ENCODE results near the gene METTL16. TPM values are rescaled to one million over a fixed set of nuclear protein-coding genes. Genes with fewer than 3 reads are reported as not detected.

Gene METTL16
- total and polyA plus RNA-seq, 9 of the 15 experiments (the other 6 are each of a cell fraction or from before 2014, with no cell fraction given) = 12.1 to 30.5 (median 19.8) TPM

- TF ChIP-seq FOXJ2 (tag; IDR thresholded peaks at IDR 0.05) (0 out of 2 replicates have a peak, but pooled peaks have one; percentile 26), TCF15 (CRISPR knock-in tag; IDR thresholded peaks at IDR 0.05) (no peak), TEAD4 (IDR thresholded peaks at IDR 0.05; ENCODE audit: low read length) (no peak), TEAD4 (CRISPR knock-in tag; IDR thresholded peaks at IDR 0.05; ENCODE audit: borderline replicate concordance) (no peak), ZNF311 (CRISPR knock-in tag; IDR thresholded peaks at IDR 0.05) (no peak), MEF2D (tag; conservative IDR thresholded peaks at IDR 0.05; ENCODE audit: low read depth) (no peak), POU5F1 (IDR thresholded peaks at IDR 0.05; ENCODE audit: borderline replicate concordance, low read depth, low read length, partially characterized antibody) (no peak), STAT5B (CRISPR knock-in tag; IDR thresholded peaks at IDR 0.05) (no peak), CXXC5 (CRISPR knock-in tag; IDR thresholded peaks at IDR 0.05) (peak; percentile 47; the same call in 1 of the 2 replicates), ZNF143 (CRISPR knock-in tag; IDR thresholded peaks at IDR 0.05) (no peak), PHF21A (IDR thresholded peaks at IDR 0.05; ENCODE audit: borderline replicate concordance, low read depth) (no peak), SNIP1 (IDR thresholded peaks at IDR 0.05; ENCODE audit: low read depth) (no peak), ZNF57 (CRISPR knock-in tag; IDR thresholded peaks at IDR 0.05) (no peak), POLR2AphosphoS2 (IDR thresholded peaks at IDR 0.05; ENCODE audit: low read length) (no peak), HDGF (IDR thresholded peaks at IDR 0.05) (no peak), U2AF1 (optimal IDR thresholded peaks at IDR 0.05; ENCODE audit: low read depth, low read length) (no peak), FOXK2 (conservative IDR thresholded peaks at IDR 0.05 in 1 of 2, IDR thresholded peaks at IDR 0.05 in 1 of 2; ENCODE audit: low read depth in 2 of 2) (no peak), SP2 (IDR thresholded peaks at IDR 0.05; ENCODE audit: extremely low read depth, low read depth, low read length, poor library complexity, severe bottlenecking) (no peak), SPI1 (IDR thresholded peaks at IDR 0.05; ENCODE audit: borderline replicate concordance, low read depth, low read length) (peak; percentile 45; the same call in 1 of the 2 replicates), ETV1 (tag; conservative IDR thresholded peaks at IDR 0.05; ENCODE audit: low read depth) (no peak)
- TF ChIP-seq, protein P1, sequence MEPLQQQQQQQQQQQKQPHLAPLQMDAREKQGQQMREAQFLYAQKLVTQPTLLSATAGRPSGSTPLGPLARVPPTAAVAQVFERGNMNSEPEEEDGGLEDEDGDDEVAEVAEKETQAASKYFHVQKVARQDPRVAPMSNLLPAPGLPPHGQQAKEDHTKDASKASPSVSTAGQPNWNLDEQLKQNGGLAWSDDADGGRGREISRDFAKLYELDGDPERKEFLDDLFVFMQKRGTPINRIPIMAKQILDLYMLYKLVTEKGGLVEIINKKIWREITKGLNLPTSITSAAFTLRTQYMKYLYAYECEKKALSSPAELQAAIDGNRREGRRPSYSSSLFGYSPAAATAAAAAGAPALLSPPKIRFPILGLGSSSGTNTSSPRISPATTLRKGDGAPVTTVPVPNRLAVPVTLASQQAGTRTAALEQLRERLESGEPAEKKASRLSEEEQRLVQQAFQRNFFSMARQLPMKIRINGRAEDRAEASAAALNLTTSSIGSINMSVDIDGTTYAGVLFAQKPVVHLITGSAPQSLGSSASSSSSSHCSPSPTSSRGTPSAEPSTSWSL (CRISPR knock-in tag; IDR thresholded peaks at IDR 0.05; ENCODE audit: borderline replicate concordance) = no peak
- TF ChIP-seq, protein P2, sequence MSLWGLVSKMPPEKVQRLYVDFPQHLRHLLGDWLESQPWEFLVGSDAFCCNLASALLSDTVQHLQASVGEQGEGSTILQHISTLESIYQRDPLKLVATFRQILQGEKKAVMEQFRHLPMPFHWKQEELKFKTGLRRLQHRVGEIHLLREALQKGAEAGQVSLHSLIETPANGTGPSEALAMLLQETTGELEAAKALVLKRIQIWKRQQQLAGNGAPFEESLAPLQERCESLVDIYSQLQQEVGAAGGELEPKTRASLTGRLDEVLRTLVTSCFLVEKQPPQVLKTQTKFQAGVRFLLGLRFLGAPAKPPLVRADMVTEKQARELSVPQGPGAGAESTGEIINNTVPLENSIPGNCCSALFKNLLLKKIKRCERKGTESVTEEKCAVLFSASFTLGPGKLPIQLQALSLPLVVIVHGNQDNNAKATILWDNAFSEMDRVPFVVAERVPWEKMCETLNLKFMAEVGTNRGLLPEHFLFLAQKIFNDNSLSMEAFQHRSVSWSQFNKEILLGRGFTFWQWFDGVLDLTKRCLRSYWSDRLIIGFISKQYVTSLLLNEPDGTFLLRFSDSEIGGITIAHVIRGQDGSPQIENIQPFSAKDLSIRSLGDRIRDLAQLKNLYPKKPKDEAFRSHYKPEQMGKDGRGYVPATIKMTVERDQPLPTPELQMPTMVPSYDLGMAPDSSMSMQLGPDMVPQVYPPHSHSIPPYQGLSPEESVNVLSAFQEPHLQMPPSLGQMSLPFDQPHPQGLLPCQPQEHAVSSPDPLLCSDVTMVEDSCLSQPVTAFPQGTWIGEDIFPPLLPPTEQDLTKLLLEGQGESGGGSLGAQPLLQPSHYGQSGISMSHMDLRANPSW (CRISPR knock-in tag; IDR thresholded peaks at IDR 0.05) = no peak
- TF ChIP-seq, protein P3, sequence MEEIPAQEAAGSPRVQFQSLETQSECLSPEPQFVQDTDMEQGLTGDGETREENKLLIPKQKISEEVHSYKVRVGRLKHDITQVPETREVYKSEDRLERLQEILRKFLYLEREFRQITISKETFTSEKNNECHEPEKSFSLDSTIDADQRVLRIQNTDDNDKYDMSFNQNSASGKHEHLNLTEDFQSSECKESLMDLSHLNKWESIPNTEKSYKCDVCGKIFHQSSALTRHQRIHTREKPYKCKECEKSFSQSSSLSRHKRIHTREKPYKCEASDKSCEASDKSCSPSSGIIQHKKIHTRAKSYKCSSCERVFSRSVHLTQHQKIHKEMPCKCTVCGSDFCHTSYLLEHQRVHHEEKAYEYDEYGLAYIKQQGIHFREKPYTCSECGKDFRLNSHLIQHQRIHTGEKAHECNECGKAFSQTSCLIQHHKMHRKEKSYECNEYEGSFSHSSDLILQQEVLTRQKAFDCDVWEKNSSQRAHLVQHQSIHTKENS (CRISPR knock-in tag; IDR thresholded peaks at IDR 0.05) = no peak
Measured at GRCh38 chr17:2511462-2512369, at the start of gene METTL16 (continued).

Measured in K562 (cell line).